ENCODE results near the gene CAV1.

CAV1 gene

DNA sequence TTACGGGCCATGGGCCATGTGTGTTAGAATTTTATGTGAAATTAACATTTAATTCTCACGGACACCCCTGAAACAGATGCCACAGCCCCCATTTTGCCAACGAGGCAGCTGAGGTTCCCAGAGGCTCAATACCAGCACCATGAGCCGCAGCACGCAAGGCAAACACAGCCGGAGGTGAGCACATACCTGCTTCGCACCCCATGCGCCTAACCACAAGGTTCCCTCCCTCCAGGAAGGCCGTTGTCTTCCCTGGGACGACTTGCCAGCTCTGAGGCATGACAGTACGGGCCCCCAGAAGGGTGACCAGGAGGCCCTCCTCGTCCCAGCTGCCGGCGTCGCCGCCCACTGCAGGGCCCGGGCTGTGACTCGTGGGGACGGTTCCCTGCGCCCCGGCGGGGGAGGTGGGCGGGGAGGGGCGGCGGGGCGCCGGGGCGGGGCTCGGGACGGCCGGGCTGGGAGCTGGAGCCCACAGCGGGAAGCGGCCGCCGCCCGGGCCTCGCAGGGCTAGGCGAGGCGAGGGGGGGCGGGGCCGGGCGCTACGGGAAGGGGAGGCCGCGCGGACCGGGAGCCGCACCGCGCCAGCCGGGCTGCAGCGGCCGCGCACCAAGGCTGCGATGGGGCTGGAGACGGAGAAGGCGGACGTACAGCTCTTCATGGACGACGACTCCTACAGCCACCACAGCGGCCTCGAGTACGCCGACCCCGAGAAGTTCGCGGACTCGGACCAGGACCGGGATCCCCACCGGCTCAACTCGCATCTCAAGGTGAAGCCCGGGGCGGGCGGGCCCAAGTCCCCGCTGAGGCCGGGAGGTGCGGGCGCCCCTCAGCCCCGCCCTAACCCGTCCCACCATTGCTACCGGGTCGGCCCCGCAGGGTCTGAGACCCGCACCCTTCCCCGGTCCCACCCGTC lies 25.4 kb upstream of the CAV1 start, which contains the start of gene CAV2:
CAV2 (plus strand) TSS at position 571 of the 910 bp plus-strand sequence; CDS start at position 615, 44 bp downstream.
- TF ChIP-seq, protein P1, sequence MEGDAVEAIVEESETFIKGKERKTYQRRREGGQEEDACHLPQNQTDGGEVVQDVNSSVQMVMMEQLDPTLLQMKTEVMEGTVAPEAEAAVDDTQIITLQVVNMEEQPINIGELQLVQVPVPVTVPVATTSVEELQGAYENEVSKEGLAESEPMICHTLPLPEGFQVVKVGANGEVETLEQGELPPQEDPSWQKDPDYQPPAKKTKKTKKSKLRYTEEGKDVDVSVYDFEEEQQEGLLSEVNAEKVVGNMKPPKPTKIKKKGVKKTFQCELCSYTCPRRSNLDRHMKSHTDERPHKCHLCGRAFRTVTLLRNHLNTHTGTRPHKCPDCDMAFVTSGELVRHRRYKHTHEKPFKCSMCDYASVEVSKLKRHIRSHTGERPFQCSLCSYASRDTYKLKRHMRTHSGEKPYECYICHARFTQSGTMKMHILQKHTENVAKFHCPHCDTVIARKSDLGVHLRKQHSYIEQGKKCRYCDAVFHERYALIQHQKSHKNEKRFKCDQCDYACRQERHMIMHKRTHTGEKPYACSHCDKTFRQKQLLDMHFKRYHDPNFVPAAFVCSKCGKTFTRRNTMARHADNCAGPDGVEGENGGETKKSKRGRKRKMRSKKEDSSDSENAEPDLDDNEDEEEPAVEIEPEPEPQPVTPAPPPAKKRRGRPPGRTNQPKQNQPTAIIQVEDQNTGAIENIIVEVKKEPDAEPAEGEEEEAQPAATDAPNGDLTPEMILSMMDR (conservative IDR thresholded peaks at IDR 0.05; ENCODE audit: low read depth, low read length): no peak
- H3K4me3 ChIP-seq (ENCODE audit: low read depth, low read length): peak within 1 kb of the TSS; percentile 82
- peak; percentile 53 for DNase-seq (ENCODE audit: low read depth)

DNA sequence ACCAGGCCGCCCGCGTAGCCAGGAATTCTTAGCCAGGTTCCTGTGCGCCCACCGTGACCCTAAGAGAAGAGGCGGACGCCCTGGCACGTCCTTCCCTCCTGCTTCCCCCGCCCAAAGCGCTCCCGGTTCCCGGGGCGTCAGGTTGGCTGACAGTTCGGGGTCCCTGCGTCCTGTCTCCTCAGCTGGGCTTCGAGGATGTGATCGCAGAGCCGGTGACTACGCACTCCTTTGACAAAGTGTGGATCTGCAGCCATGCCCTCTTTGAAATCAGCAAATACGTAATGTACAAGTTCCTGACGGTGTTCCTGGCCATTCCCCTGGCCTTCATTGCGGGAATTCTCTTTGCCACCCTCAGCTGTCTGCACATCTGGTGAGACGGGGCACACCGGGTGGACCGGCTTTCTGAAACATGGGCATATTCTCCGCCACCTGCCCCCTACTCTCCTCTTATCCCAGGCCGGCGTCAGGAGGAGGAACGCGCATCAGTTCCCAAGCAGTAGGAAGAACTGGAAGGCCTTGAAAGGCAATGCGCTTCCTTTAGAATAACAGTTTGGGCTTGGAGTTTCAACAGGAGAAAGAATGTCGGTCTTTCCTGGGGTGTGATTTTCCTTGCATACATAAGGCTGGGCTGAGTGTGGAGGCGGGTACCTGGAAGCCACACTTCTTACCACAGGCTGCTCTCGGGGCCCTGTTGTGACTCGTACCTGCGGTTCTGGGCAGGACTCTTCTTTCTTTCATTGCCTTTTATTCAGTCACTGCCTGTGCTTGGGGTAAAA lies 24.6 kb upstream of the CAV1 start:
- peak; percentile 53 for DNase-seq (ENCODE audit: low read depth)
- H3K4me3 ChIP-seq (ENCODE audit: low read depth, low read length): peak overlapping the region; percentile 82
- TF ChIP-seq, protein P1 (conservative IDR thresholded peaks at IDR 0.05; ENCODE audit: low read depth, low read length): no peak

DNA sequence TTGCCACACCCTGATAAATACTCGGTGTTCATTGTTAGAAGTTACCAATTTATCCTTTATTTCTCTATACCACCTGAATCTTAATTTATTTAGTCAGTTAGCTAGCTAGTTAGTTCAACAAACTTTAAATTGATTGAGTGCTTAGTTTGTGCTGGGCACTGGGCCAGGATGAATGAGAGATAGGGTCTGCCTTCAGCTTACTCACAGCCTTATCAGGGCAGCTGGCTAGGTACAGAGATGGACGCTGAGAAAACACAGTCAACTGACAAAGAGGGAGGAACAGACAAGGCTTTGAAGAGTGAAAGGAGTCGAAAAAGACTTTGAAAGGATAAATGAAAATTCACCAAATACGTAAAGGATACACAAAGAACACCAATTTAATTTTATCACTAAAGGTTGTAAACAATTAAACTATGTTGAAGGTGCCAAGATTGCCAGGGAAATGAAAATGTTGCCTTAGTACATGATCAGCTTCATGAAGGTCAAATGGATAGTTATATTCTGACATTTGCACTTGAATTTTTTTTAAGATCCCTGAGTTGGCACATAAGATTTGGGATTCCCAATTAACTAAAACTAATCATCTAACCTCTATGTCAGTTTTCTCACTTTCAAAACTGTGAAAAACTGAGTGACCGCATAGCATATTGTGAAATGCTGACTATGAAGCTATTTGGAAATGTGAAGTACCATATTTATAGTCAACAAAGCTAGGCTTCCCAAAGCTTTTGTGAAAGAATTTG lies 23.2 kb upstream of the CAV1 start:
- H3K4me3 ChIP-seq (ENCODE audit: low read depth, low read length): peak overlapping the region; percentile 34
- TF ChIP-seq, protein P1 (conservative IDR thresholded peaks at IDR 0.05; ENCODE audit: low read depth, low read length): no peak
- DNase-seq (ENCODE audit: low read depth): peak; percentile 50

DNA sequence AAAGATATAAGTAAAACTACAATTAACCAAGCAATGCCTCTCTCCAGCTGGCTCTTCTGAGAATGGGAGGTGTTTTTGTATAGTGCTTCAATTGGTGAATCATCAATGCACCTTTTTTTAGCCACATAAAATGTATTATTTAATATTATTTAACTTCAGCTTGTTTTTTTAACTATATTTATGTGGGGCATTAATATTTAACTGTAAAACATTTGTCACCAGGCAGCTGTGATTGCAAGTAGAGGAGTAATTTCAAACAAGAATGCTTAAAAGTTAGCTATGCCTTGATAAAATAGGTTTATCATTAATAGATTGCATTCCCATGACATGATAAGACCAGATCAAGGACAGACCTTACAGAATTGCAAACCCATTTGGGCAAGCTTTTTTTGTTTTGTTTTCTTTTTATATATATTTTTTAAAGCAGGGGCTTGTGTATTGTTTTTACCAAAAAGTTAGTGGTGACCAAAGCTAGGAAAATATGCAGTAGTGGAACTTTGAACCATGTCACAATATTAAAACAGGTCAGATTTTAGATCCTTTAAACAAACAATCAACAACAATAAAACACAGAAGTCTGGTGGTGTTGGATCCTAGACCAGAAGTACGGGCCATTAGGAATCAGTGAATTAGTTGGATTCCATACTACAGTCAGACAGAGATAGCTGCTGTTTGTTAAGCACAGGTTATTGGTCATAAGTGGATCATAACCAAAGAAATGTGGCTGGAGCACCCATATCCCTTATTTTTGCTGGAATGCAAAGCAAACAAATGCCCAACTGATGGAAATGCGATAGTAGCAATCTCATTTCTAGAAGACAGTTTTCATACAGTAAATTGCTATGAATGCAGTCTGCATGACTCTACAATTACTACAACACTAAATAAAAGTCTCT lies 22.4 kb upstream of the CAV1 start:
- DNase-seq (ENCODE audit: low read depth): no peak
- no peak overlapping the region for H3K4me3 ChIP-seq (ENCODE audit: low read depth, low read length)
- TF ChIP-seq, protein P1 (conservative IDR thresholded peaks at IDR 0.05; ENCODE audit: low read depth, low read length): no peak

DNA sequence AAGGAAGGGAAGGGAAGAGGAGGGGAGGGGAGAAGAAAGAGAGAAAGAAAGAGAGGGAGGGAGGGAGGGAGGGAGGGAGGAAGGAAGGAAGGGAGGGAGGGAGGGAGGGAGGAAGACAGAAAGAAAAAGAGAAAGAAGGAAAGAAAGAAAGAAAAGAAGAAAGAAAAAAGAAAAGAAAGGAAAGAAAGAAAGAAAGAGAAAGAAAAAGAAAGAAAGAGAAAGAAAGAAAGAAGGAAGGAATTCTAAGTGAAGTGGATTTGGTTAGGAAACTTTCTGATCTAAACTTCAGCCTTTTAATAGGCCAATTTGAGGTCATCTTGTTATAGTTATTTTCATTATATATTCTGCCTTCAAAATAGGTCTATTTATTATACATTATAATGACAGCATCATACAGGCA lies 21.0 kb upstream of the CAV1 start:
- TF ChIP-seq, protein P1 (conservative IDR thresholded peaks at IDR 0.05; ENCODE audit: low read depth, low read length): no peak
- no peak for DNase-seq (ENCODE audit: low read depth)
- H3K4me3 ChIP-seq (ENCODE audit: low read depth, low read length): no peak overlapping the region

DNA sequence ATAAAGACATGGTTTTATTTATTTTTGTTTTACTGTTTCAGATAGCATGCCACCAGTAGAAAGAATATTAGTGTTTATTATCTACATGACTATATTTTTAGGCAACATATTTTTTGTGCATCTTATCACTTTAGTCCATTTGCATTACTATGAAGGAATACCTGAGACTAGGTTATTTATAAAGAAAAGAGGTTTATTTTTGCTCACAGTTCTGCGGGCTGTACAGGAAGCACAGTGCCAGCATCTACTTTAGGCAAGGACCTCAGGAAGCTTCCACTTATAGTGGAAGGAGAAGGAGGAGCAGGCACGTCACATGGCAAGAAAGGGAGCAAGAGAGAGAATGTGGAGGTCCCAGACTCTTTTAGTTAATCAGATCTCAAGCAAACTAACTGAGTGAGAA lies 19.6 kb upstream of the CAV1 start:
- no peak overlapping the region for H3K4me3 ChIP-seq (ENCODE audit: low read depth, low read length)
- TF ChIP-seq, protein P1 (conservative IDR thresholded peaks at IDR 0.05; ENCODE audit: low read depth, low read length): no peak
- no peak for DNase-seq (ENCODE audit: low read depth)

Measured in choroid plexus epithelial cell (primary cell).